Neuronal stem cell (in vitro differentiated cells): ENCODE results near the gene ATP6V1A. TPM values are rescaled to one million over a fixed set of nuclear protein-coding genes. Genes with fewer than 3 reads are reported as not detected.

Experiments
- DNase-seq: peaks from one replicate; pipeline ENCODE4 v3.0.0-alpha.2; 2013; ENCODE audit warnings: low spot score
- H2AFZ ChIP-seq: one replicate; pipeline ENCODE4 v1.6.1; 2013; ENCODE audit warnings: mild to moderate bottlenecking, low read length, inconsistent platforms
- H2AK5ac ChIP-seq: 2 replicates; pipeline ENCODE4 v1.6.1; 2013; ENCODE audit warnings: low read depth, mild to moderate bottlenecking, inconsistent platforms, low read length, moderate library complexity, mixed read lengths
- H2BK120ac ChIP-seq: 2 replicates; pipeline ENCODE4 v1.6.1; 2013; ENCODE audit warnings: low read depth, mild to moderate bottlenecking, inconsistent platforms, low read length, moderate library complexity, mixed read lengths
- H2BK12ac ChIP-seq: one replicate; pipeline ENCODE4 v1.6.1; 2013; ENCODE audit warnings: low read length, inconsistent platforms
- H2BK15ac ChIP-seq: 2 replicates; pipeline ENCODE4 v1.6.1; 2013; ENCODE audit warnings: mild to moderate bottlenecking, low read length, inconsistent platforms, mixed read lengths
- H2BK5ac ChIP-seq: one replicate; pipeline ENCODE4 v1.6.1; 2013; ENCODE audit warnings: inconsistent platforms, mild to moderate bottlenecking, low read length, moderate library complexity
- H3K14ac ChIP-seq: one replicate; pipeline ENCODE4 v1.6.1; 2013; ENCODE audit warnings: low read length, inconsistent platforms
- H3K18ac ChIP-seq: 2 replicates; pipeline ENCODE4 v1.6.1; 2013; ENCODE audit warnings: low read length, inconsistent platforms
- H3K23ac ChIP-seq: 2 replicates; pipeline ENCODE4 v1.6.1; 2013; ENCODE audit warnings: low read depth, mild to moderate bottlenecking, mixed read lengths, low read length, inconsistent platforms; ENCODE audit not compliant: poor library complexity
- H3K27ac ChIP-seq: replicated peaks from 3 replicates; pipeline ENCODE4 v1.5.1; 2013; ENCODE audit warnings: low read length, inconsistent platforms
- H3K27me3 ChIP-seq, 3 experiments: 2 replicates each; pipeline ENCODE4 v1.6.1; 2013; ENCODE audit warnings: low read length in 3 of 3, mild to moderate bottlenecking in 2 of 3, inconsistent platforms in 1 of 3, low read depth in 1 of 3, mixed read lengths in 1 of 3, moderate library complexity in 1 of 3; ENCODE audit not compliant: control insufficient read depth in 3 of 3, insufficient read depth in 3 of 3
- H3K36me3 ChIP-seq, 2 donors: replicated peaks in 1 of 2; 2 replicates each; pipeline ENCODE4 v1.6.1; 2013; ENCODE audit warnings: low read length in 2 of 2; ENCODE audit not compliant: control insufficient read depth in 2 of 2, insufficient read depth in 2 of 2
- H3K4ac ChIP-seq: 2 replicates; pipeline ENCODE4 v1.6.1; 2013; ENCODE audit warnings: inconsistent platforms, mild to moderate bottlenecking, low read length, moderate library complexity
- H3K4me1 ChIP-seq, 2 donors: 1 replicate in 1 of 2; 2 replicates in 1 of 2; pipeline ENCODE4 v1.6.1; 2013; ENCODE audit warnings: low read length in 2 of 2, low read depth in 1 of 2; ENCODE audit not compliant: control insufficient read depth in 2 of 2, insufficient read depth in 1 of 2
- H3K4me2 ChIP-seq: one replicate; pipeline ENCODE4 v1.6.1; 2013; ENCODE audit warnings: mild to moderate bottlenecking, low read length, inconsistent platforms; ENCODE audit not compliant: insufficient read depth, poor library complexity, severe bottlenecking
- H3K4me3 ChIP-seq, 2 donors: 2 replicates each; pipeline ENCODE4 v1.5.1; 2013; ENCODE audit warnings: low read length in 2 of 2, mild to moderate bottlenecking in 2 of 2, inconsistent platforms in 1 of 2, moderate library complexity in 1 of 2
- H3K79me1 ChIP-seq: one replicate; pipeline ENCODE4 v1.6.1; 2013; ENCODE audit warnings: low read depth, mild to moderate bottlenecking, inconsistent platforms, low read length, moderate library complexity
- H3K9ac ChIP-seq: one replicate; pipeline ENCODE4 v1.6.1; 2013; ENCODE audit warnings: mild to moderate bottlenecking, low read depth, low read length, inconsistent platforms; ENCODE audit not compliant: poor library complexity
- H3K9me3 ChIP-seq, 2 donors: replicated peaks in 1 of 2; 2 replicates each; pipeline versions ENCODE3 to v1.6.1; 2013; ENCODE audit warnings: low read length in 2 of 2, mild to moderate bottlenecking in 2 of 2, inconsistent platforms in 1 of 2, low read depth in 1 of 2, mixed read lengths in 1 of 2, moderate library complexity in 1 of 2; ENCODE audit not compliant: control insufficient read depth in 2 of 2, insufficient read depth in 1 of 2
- H4K8ac ChIP-seq: one replicate; pipeline ENCODE4 v1.6.1; 2013; ENCODE audit warnings: low read depth, mild to moderate bottlenecking, inconsistent platforms, low read length, moderate library complexity
- H4K91ac ChIP-seq: one replicate; pipeline ENCODE4 v1.6.1; 2013; ENCODE audit warnings: low read length, low read depth, mild to moderate bottlenecking, inconsistent platforms; ENCODE audit not compliant: poor library complexity
- WGBS, 2 donors: extraction: QIAGEN DNeasy Blood & Tissue Kit; methylation state at CpG; one replicate each; pipeline ENCODE4 v1.1.7; 2013; ENCODE audit warnings: missing lambda C conversion rate in 2 of 2, mixed read lengths in 1 of 2; ENCODE audit not compliant: insufficient read length in 2 of 2, insufficient replicate concordance in 1 of 2; ENCODE audit errors: extremely low coverage in 2 of 2; 5-methylcytosine and 5-hydroxymethylcytosine counted together
- polyA plus RNA-seq, 2 experiments: library from polyadenylated mRNA; stranded (reverse); fragments of 200-250 nt; gene quantifications; one replicate each; pipeline ENCODE4 v1.2.3, GENCODE V29; 2013

Gene ATP6V1A
- 25.0 TPM for polyA plus RNA-seq (2013, experiment 1 of 2)
- polyA plus RNA-seq (2013, experiment 2 of 2) = 25.5 TPM

- Histone ChIP-seq H3K79me1 (peaks cover 7% of the 10 kb centered on the region), H2BK12ac (no peak within 1 kb of the TSS)
- no CpG with 5 or more reads among the region's 34 CpGs for WGBS, 2 donors
Observed at GRCh38 chr3:113746548-113747282, at the start of gene ATP6V1A. TSS of gene ATP6V1A (plus strand) at chr3:113747035. CDS start at chr3:113778754, 31,719 bp downstream.

GRCh38 chr3:113697500-113698090 lies 49.2 kb upstream of the ATP6V1A start:
- H4K91ac ChIP-seq = no peak overlapping the region
- H3K4me2 ChIP-seq = peak overlapping the region; percentile 72
- H3K79me1 ChIP-seq = no peaks in the 10 kb centered on the region
- no peak overlapping the region for H3K14ac ChIP-seq
- H2BK15ac ChIP-seq = no peak overlapping the region
- H3K4ac ChIP-seq = no peak overlapping the region
- H2AFZ ChIP-seq = peak overlapping the region; percentile 89
- H3K4me1 ChIP-seq = peaks cover 7 to 12% of the 10 kb centered on the region in 2 donors
- H2BK12ac ChIP-seq = no peak overlapping the region
- no peaks in the 10 kb centered on the region for H3K9me3 ChIP-seq
- no peak for DNase-seq
- H3K27ac ChIP-seq = no peak overlapping the region
- no peaks in the 10 kb centered on the region for H3K27me3 ChIP-seq
- WGBS, 2 donors = no CpG with 5 or more reads among the region's 10 CpGs
- H3K23ac ChIP-seq = no peak overlapping the region
- H3K9ac ChIP-seq = no peak overlapping the region
- peak overlapping the region; percentile 70 to 88 for H3K4me3 ChIP-seq
- no peak overlapping the region for H2AK5ac ChIP-seq
- H4K8ac ChIP-seq = no peak overlapping the region
- peaks cover 0 to 5% of the 10 kb centered on the region in 2 donors for H3K36me3 ChIP-seq
- H2BK5ac ChIP-seq = no peak overlapping the region
- no peak overlapping the region for H2BK120ac ChIP-seq
- H3K18ac ChIP-seq = no peak overlapping the region

More at GRCh38 chr3:113746548-113747282, at the start of gene ATP6V1A:
- H3K27ac ChIP-seq = peak within 1 kb of the TSS; percentile 98
- H3K4me3 ChIP-seq = peak within 1 kb of the TSS; percentile 91 to 97
- H3K4me2 ChIP-seq = peak within 1 kb of the TSS; percentile 84
- H3K4me1 ChIP-seq = peaks cover 4 to 25% of the 10 kb centered on the region in 2 donors
- H2BK5ac ChIP-seq = peak within 1 kb of the TSS; percentile 71
- DNase-seq = peak; percentile 90
- H3K27me3 ChIP-seq = no peaks in the 10 kb centered on the region
- peak within 1 kb of the TSS; percentile 98 for H2AFZ ChIP-seq
- H3K36me3 ChIP-seq = peaks cover 0 to 25% of the 10 kb centered on the region in 2 donors
- peak within 1 kb of the TSS; percentile 25 for H3K14ac ChIP-seq
- peak within 1 kb of the TSS; percentile 96 for H3K23ac ChIP-seq
- no peak within 1 kb of the TSS for H4K91ac ChIP-seq
- peak within 1 kb of the TSS; percentile 77 for H3K4ac ChIP-seq
- H3K9me3 ChIP-seq = no peaks in the 10 kb centered on the region
- H3K18ac ChIP-seq = peak within 1 kb of the TSS; percentile 96
- H2BK15ac ChIP-seq = peak within 1 kb of the TSS; percentile 27
- no peak within 1 kb of the TSS for H2BK120ac ChIP-seq
- H2AK5ac ChIP-seq = peak within 1 kb of the TSS; percentile 85
- H4K8ac ChIP-seq = no peak within 1 kb of the TSS
- H3K9ac ChIP-seq = peak within 1 kb of the TSS; percentile 93

DNA sequence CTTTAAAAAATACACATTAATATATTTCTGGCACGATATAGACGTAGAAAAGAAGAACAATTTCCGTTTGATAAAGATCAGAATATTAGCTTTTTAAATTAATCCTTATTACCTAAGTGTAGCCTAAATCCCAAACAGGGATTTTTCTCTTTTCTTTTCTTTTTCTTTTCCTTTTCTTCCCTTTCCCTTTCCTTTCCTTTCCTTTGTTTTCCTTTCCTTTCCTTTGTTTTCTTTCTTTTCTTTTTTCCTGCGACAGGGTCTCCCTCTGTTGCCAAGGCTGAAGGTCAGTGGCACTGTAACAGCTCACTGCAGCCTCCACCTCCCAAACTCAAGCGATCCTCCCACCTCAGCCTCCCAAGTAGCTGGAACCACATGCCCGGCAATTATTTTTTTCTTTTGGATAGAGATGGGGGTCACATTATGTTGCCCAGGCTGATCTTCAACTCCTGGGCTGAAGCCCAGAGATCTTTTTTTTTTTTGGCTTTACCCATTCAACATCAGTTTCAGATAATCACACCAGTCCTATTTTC lies 48.6 kb upstream of the ATP6V1A start:
- Histone ChIP-seq H3K14ac (no peak overlapping the region), H2BK120ac (no peak overlapping the region), H3K4me2 (no peak overlapping the region), H2AK5ac (no peak overlapping the region), H3K79me1 (no peaks in the 10 kb centered on the region), H3K36me3 (peaks cover 0 to 5% of the 10 kb centered on the region in 2 donors), H2BK15ac (no peak overlapping the region), H3K4me1 (peaks cover 7 to 12% of the 10 kb centered on the region in 2 donors), H2AFZ (no peak overlapping the region), H3K27me3 (no peaks in the 10 kb centered on the region), H4K8ac (no peak overlapping the region), H3K27ac (no peak overlapping the region), H3K4ac (no peak overlapping the region), H3K9me3 (no peaks in the 10 kb centered on the region), H3K4me3 (peak overlapping the region in 1 of 2 donors; percentile 70), H3K23ac (no peak overlapping the region), H3K18ac (no peak overlapping the region), H3K9ac (no peak overlapping the region), H2BK5ac (no peak overlapping the region), H4K91ac (no peak overlapping the region), H2BK12ac (no peak overlapping the region)
- DNase-seq = no peak
- no CpG with 5 or more reads among the region's 6 CpGs for WGBS, 2 donors

- no peak overlapping the region for H3K4ac ChIP-seq
- H3K4me3 ChIP-seq = peak overlapping the region in 1 of 2 donors; percentile 26
- peak overlapping the region; percentile 18 for H3K4me2 ChIP-seq
- no peak overlapping the region for H3K27ac ChIP-seq
- H3K4me1 ChIP-seq = peaks cover 7 to 12% of the 10 kb centered on the region in 2 donors
- no peak overlapping the region for H2BK120ac ChIP-seq
- no peak for DNase-seq
- no peak overlapping the region for H3K23ac ChIP-seq
- no peaks in the 10 kb centered on the region for H3K9me3 ChIP-seq
- no CpG with 5 or more reads among the region's 24 CpGs for WGBS, 2 donors
- H2BK5ac ChIP-seq = no peak overlapping the region
- H4K8ac ChIP-seq = no peak overlapping the region
- no peak overlapping the region for H4K91ac ChIP-seq
- no peak overlapping the region for H3K14ac ChIP-seq
- H3K18ac ChIP-seq = peak overlapping the region; percentile 71
- no peaks in the 10 kb centered on the region for H3K27me3 ChIP-seq
- no peaks in the 10 kb centered on the region for H3K36me3 ChIP-seq
- H2BK15ac ChIP-seq = no peak overlapping the region
- H2AK5ac ChIP-seq = no peak overlapping the region
- peak overlapping the region; percentile 13 for H2AFZ ChIP-seq
- peak overlapping the region; percentile 63 for H3K9ac ChIP-seq
- no peaks in the 10 kb centered on the region for H3K79me1 ChIP-seq
- H2BK12ac ChIP-seq = no peak overlapping the region
Observed at GRCh38 chr3:113698956-113699355, 47.9 kb upstream of the ATP6V1A start.
